ENCODE data around the gene IL36B. TPM values are rescaled to one million over a fixed set of nuclear protein-coding genes. Genes with fewer than 3 reads are reported as not detected.
A peak's percentile ranks its signal among the peaks of the same experiment; 100 is the strongest.

The IL36B gene
- total RNA-seq, 1 experiment from 2014 or later = not detected

DNA sequence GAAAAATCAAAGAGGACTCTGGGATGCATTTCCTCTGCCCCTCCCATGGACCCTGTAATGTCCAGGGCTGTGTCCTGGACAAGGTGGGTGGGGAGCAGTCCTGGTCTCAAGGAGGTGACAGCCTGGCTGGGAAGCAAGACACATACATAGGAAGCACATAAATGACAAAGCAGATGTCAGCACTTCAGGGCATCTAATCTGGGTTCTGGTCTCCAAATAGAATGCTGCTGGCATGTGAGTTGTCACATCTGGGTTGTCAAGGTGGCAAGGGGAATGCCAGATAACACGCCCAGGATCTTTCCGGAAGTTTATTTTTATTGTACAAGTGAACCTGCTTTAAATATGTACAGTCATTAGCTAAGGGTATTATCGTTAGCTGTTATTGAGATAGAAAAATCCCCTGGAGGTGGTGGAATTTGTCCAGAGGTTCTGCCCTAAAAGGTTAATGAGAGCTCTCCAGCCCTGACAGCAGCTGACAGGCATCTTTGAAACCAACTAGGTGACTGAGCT is 20.7 kb upstream of the IL36B start:
- Histone ChIP-seq H3F3A (ENCODE audit: insufficient read depth, low read depth) (peaks cover 52% of the 10 kb centered on the region), H3K9me3 (ENCODE audit: insufficient read depth, low read depth) (no peaks in the 10 kb centered on the region), H4K20me1 (ENCODE audit: insufficient read depth) (no peaks in the 10 kb centered on the region), H3K9me2 (ENCODE audit: insufficient read depth) (no peaks in the 10 kb centered on the region), H3K27me3 (ENCODE audit: insufficient read depth, low read depth) (no peaks in the 10 kb centered on the region), H3K27ac (no peak overlapping the region), H3K4me3 (no peak overlapping the region), H2AFZ (no peak overlapping the region), H3K4me2 (no peak overlapping the region), H3K4me1 (replicated peaks; ENCODE audit: insufficient read depth) (peaks cover 82% of the 10 kb centered on the region), H3K36me3 (ENCODE audit: low read depth) (no peaks in the 10 kb centered on the region), H3K79me2 (ENCODE audit: low read depth) (no peaks in the 10 kb centered on the region)
- intact Hi-C loops (cut with micrococcal nuclease; ENCODE audit: unreplicated experiment) = loop anchor here (10.0 kb wide), 1 partner anchor 429 kb away; the partner anchor contains the start of gene SLC20A1
- TF ChIP-seq, protein P1, sequence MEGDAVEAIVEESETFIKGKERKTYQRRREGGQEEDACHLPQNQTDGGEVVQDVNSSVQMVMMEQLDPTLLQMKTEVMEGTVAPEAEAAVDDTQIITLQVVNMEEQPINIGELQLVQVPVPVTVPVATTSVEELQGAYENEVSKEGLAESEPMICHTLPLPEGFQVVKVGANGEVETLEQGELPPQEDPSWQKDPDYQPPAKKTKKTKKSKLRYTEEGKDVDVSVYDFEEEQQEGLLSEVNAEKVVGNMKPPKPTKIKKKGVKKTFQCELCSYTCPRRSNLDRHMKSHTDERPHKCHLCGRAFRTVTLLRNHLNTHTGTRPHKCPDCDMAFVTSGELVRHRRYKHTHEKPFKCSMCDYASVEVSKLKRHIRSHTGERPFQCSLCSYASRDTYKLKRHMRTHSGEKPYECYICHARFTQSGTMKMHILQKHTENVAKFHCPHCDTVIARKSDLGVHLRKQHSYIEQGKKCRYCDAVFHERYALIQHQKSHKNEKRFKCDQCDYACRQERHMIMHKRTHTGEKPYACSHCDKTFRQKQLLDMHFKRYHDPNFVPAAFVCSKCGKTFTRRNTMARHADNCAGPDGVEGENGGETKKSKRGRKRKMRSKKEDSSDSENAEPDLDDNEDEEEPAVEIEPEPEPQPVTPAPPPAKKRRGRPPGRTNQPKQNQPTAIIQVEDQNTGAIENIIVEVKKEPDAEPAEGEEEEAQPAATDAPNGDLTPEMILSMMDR (conservative IDR thresholded peaks at IDR 0.05) = no peak
- TF ChIP-seq EZH2 (IDR thresholded peaks at IDR 0.05; ENCODE audit: low read depth) = no peak
- POLR2A ChIA-PET (ENCODE audit: unreplicated experiment) = interaction anchor here (0.7 kb wide), 1 partner anchor 116 kb away, joined by 4 read pairs; no protein-coding TSS in a partner anchor
- DNase-seq = no peak
- CTCF ChIA-PET = interaction anchor here (0.6 to 0.7 kb wide), 2 partner anchors 29 to 110 kb away, joined by 3 to 5 read pairs; no protein-coding TSS in a partner anchor
- no TSS peak for BruUV-seq (replicated peaks)

DNA sequence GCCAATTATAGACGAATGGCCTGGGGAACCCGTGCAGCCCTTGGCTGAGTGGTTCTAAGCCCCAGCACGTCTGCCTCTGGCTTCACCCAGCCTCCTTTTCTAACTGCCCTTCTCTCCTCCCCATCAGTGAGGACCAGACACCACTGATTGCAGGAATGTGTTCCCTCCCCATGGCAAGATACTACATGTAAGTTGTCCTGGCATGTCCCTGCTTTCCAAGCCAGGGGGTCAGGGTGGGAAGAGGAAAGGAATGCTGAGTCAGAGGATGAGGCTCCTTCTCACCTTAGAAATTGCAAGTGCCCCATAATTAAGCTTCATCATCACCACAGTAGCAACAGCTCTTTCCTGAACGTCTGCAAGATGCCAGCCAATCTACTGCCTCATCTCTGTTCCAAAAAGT is 19.9 kb upstream of the IL36B start:
- H3K27ac ChIP-seq = no peak overlapping the region
- BruUV-seq (replicated peaks) = no TSS peak
- H3K36me3 ChIP-seq (ENCODE audit: low read depth) = no peaks in the 10 kb centered on the region
- H3K4me3 ChIP-seq = no peak overlapping the region
- no peaks in the 10 kb centered on the region for H3K79me2 ChIP-seq (ENCODE audit: low read depth)
- H3F3A ChIP-seq (ENCODE audit: insufficient read depth, low read depth) = peaks cover 53% of the 10 kb centered on the region
- H3K9me3 ChIP-seq (ENCODE audit: insufficient read depth, low read depth) = no peaks in the 10 kb centered on the region
- TF ChIP-seq EZH2 (IDR thresholded peaks at IDR 0.05; ENCODE audit: low read depth) = no peak
- TF ChIP-seq, protein P1 (conservative IDR thresholded peaks at IDR 0.05) = no peak
- no peak overlapping the region for H3K4me2 ChIP-seq
- no peaks in the 10 kb centered on the region for H3K9me2 ChIP-seq (ENCODE audit: insufficient read depth)
- intact Hi-C loops (cut with micrococcal nuclease; ENCODE audit: unreplicated experiment) = loop anchor here (10.0 kb wide), 1 partner anchor 428 kb away; the partner anchor contains the start of gene SLC20A1
- no peaks in the 10 kb centered on the region for H4K20me1 ChIP-seq (ENCODE audit: insufficient read depth)
- no peak overlapping the region for H2AFZ ChIP-seq
- no peak for DNase-seq
- ChIA-PET CTCF (interaction anchor here (0.6 kb wide), 2 partner anchors 28 to 170 kb away, joined by 3 to 5 read pairs; no protein-coding TSS in a partner anchor), POLR2A (ENCODE audit: unreplicated experiment) (interaction anchor here (0.7 kb wide), 2 partner anchors 115 to 126 kb away, joined by 3 to 4 read pairs; no protein-coding TSS in a partner anchor)
- no peaks in the 10 kb centered on the region for H3K27me3 ChIP-seq (ENCODE audit: insufficient read depth, low read depth)
- peaks cover 84% of the 10 kb centered on the region for H3K4me1 ChIP-seq (replicated peaks; ENCODE audit: insufficient read depth)

DNA sequence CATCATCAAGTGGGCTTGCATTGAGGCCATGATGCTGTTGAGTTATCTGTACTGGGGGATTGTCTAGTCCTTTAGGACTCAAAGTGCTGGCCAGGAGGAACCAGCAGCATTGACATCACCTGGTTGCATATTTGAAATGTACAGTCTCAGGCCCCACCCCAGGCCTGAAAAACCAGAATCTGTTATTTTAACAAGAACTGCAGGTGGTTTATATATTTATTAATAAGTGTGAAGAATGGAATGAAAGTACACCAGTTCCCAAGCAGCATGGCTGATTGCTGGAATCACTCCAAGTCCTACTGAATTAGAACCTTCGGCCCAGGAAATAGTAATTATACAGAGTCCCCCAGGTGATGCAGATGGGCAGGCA is 17.9 kb upstream of the IL36B start:
- no peaks in the 10 kb centered on the region for H3K27me3 ChIP-seq (ENCODE audit: insufficient read depth, low read depth)
- no TSS peak for BruUV-seq (replicated peaks)
- no peaks in the 10 kb centered on the region for H3K79me2 ChIP-seq (ENCODE audit: low read depth)
- H2AFZ ChIP-seq = no peak overlapping the region
- H3K36me3 ChIP-seq (ENCODE audit: low read depth) = no peaks in the 10 kb centered on the region
- ChIA-PET POLR2A (ENCODE audit: unreplicated experiment) (no interaction called here), CTCF (interaction anchor here (0.7 kb wide), 1 partner anchor 12 kb away, joined by 3 read pairs; no protein-coding TSS in a partner anchor)
- peaks cover 68% of the 10 kb centered on the region for H3K4me1 ChIP-seq (replicated peaks; ENCODE audit: insufficient read depth)
- H4K20me1 ChIP-seq (ENCODE audit: insufficient read depth) = no peaks in the 10 kb centered on the region
- no peak for TF ChIP-seq EZH2 (IDR thresholded peaks at IDR 0.05; ENCODE audit: low read depth)
- TF ChIP-seq, protein P1 (conservative IDR thresholded peaks at IDR 0.05) = no peak
- H3K27ac ChIP-seq = peak overlapping the region; percentile 87
- intact Hi-C loops (cut with micrococcal nuclease; ENCODE audit: unreplicated experiment) = loop anchor here (10.0 kb wide), 1 partner anchor 426 kb away; the partner anchor contains the start of gene SLC20A1
- H3K9me2 ChIP-seq (ENCODE audit: insufficient read depth) = no peaks in the 10 kb centered on the region
- H3F3A ChIP-seq (ENCODE audit: insufficient read depth, low read depth) = peaks cover 35% of the 10 kb centered on the region
- H3K4me3 ChIP-seq = no peak overlapping the region
- peak overlapping the region; percentile 66 for H3K4me2 ChIP-seq
- peak in 1 of 2 experiments; percentile 43 for DNase-seq
- peaks cover 1% of the 10 kb centered on the region; the same call in 1 of the 2 replicates for H3K9me3 ChIP-seq (ENCODE audit: insufficient read depth, low read depth)
